OCI-LY3 (cell line): Measurements from ENCODE around the gene C5orf24.

Source experiments
- EZH2phosphoT487 ChIP-seq: fragments of 200-600 bp; shearing (Covaris generic); IDR thresholded peaks from 2 replicates; pipeline ENCODE4 v1.6.1; 2018; ENCODE audit warnings: antibody characterized with exemption, mixed run types, low read depth
- TF ChIP-seq, protein P1 (sequence below): fragments of 200-600, 300-600 bp; sonication (generic); IDR thresholded peaks from 2 replicates; pipeline ENCODE4 v1.5.1; 2014; ENCODE audit warnings: antibody characterized with exemption, low read length, low read depth

DNA sequence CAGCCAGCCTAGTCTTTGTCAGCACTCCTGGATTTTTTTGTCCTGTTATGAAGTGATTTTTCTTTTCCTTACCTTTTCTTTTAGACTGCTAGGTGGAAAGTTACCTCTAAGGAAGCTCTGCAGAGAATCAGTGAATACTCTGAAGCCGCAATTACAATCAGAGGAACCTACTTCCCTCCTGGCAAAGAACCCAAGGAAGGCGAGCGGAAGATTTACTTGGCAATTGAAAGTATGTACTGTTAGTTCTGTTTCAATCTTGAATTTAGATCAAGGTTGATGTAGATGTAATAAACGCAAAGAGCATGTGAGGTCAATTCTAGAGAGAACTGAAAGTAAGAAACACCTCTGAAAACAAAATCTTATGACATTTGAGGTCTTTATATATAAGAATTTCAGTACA, 27.0 kb upstream of the C5orf24 start:
- TF ChIP-seq, protein P1, sequence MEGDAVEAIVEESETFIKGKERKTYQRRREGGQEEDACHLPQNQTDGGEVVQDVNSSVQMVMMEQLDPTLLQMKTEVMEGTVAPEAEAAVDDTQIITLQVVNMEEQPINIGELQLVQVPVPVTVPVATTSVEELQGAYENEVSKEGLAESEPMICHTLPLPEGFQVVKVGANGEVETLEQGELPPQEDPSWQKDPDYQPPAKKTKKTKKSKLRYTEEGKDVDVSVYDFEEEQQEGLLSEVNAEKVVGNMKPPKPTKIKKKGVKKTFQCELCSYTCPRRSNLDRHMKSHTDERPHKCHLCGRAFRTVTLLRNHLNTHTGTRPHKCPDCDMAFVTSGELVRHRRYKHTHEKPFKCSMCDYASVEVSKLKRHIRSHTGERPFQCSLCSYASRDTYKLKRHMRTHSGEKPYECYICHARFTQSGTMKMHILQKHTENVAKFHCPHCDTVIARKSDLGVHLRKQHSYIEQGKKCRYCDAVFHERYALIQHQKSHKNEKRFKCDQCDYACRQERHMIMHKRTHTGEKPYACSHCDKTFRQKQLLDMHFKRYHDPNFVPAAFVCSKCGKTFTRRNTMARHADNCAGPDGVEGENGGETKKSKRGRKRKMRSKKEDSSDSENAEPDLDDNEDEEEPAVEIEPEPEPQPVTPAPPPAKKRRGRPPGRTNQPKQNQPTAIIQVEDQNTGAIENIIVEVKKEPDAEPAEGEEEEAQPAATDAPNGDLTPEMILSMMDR = no peak
- TF ChIP-seq EZH2phosphoT487 = no peak
